ENCODE measurements around the gene PPL.
"Not testable (repeated sequence)": the region's sequence is repeated elsewhere in the genome, so short reads cannot be mapped to it uniquely, and the experiment has no call there.

PPL gene, protein sequence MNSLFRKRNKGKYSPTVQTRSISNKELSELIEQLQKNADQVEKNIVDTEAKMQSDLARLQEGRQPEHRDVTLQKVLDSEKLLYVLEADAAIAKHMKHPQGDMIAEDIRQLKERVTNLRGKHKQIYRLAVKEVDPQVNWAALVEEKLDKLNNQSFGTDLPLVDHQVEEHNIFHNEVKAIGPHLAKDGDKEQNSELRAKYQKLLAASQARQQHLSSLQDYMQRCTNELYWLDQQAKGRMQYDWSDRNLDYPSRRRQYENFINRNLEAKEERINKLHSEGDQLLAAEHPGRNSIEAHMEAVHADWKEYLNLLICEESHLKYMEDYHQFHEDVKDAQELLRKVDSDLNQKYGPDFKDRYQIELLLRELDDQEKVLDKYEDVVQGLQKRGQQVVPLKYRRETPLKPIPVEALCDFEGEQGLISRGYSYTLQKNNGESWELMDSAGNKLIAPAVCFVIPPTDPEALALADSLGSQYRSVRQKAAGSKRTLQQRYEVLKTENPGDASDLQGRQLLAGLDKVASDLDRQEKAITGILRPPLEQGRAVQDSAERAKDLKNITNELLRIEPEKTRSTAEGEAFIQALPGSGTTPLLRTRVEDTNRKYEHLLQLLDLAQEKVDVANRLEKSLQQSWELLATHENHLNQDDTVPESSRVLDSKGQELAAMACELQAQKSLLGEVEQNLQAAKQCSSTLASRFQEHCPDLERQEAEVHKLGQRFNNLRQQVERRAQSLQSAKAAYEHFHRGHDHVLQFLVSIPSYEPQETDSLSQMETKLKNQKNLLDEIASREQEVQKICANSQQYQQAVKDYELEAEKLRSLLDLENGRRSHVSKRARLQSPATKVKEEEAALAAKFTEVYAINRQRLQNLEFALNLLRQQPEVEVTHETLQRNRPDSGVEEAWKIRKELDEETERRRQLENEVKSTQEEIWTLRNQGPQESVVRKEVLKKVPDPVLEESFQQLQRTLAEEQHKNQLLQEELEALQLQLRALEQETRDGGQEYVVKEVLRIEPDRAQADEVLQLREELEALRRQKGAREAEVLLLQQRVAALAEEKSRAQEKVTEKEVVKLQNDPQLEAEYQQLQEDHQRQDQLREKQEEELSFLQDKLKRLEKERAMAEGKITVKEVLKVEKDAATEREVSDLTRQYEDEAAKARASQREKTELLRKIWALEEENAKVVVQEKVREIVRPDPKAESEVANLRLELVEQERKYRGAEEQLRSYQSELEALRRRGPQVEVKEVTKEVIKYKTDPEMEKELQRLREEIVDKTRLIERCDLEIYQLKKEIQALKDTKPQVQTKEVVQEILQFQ (N-terminal part only)

DNA sequence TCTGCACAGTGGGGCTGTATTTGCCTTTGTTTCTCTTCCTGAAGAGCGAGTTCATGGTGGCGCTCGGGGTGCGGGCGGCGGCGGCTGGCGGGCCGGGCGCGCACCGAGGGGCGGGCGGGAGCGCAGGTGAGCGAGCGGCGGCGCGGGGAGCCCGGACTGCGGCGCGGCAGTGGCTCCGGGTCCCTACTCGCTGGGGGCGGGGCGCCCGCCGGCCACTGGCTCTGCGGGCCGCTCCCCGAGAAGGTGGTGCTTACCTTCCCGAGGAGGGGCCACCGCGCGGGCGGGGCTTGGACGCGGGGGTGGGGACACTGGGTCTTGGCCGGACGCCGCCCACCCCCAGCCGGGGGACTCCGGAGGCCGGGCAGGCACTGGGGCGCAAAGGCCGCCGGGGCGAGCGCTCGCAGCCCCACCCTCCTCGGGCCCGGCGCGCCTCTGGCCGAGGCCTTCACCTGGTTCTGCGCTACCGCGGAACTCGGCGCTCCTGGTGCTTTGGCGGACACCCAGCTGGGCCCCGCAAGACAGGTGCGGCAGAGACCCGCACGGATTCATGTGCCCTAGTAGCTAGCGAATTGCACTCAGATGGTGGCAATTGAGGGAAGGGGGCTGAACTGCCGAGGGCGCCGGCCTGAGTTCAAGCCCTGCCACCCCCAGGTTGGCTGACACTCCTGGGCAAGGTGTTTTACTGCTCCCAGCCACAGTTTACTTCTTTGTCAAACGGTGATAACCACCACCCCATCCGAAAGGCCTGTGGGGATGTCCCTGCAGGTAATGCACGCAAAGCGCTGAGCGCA lies at the start of gene PPL:
Gene PPL (minus strand): TSS at position 158 of the 791 bp plus-strand sequence. CDS start 103 bp downstream, at position 55.
- DNase-seq (ENCODE audit: low read depth, low spot score): no peak

DNA sequence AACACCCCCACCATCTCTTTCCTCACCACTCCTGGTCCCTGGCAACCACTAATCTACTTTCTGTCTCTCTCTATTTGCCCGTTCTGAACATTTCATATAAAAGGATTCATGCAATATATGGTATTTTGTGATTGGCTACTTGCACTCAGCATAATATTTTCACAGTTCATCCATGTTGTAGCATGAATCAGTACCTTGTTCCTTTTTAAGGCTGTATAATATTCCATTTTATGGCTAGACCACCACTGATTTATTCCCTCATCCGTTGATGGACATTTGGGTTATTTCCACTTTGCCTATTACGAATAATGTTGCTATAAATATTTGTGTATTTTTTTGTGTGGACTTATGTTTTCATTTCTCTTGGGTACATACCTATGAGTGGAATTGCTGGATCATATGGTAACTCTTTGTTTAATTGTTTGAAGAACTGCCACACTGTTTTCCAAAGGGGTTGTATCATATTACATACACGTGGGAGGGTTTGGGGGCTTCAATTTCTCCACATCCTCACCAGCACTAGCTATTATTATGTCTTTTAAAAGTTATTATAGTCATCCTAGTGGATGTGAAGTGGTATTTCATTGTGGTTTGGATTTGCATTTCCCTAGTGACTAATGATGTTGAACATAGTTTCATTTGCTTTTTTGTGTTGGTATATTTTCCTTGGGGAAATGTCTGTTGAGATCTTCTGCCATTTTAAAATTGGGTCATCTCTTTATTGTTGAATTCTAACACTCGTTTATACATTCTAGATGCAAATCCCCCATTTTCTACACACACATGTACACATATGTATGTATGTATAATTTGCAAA lies 47.4 kb upstream of the PPL start:
- DNase-seq (ENCODE audit: low read depth, low spot score): no peak

DNA sequence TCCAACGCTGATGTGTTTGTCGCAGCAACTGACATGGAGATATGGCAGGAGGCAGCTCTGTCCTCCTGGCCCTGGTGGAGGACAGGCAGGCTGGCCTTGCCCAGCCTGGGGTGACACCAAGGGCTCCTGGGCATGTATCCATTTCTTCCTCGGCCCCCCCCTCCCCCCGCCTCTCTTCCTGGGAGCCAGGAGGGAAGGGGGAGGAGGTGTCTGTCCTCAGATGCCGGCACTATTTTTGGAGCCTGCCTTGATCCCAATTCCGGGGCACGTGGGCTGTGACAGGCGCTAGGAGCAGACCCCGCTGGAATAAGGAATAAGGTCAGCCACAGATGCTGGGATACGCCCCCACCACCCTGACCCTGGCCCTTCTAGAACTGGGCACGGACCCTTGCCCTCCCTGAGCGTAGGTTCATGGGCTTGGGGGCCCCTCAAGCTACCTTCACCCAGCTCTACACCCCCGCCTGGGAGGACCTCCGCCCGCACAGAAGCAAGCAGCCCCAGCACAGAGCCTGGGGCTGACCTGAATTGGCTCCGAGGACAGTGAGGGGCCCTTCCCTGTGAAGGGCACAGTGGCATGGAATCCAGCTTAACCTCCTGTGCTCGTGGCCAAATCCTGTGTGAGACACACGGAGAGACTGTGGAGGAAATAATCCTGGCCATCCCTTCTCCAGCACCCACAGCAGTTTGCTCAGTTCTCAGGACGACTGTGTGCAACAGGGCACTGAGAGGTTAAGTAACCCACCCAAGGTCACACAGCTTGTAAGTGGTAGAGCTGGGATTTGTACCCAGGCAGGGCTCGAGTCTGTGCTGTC lies 45.3 kb upstream of the PPL start:
- DNase-seq (ENCODE audit: low read depth, low spot score): no peak

DNA sequence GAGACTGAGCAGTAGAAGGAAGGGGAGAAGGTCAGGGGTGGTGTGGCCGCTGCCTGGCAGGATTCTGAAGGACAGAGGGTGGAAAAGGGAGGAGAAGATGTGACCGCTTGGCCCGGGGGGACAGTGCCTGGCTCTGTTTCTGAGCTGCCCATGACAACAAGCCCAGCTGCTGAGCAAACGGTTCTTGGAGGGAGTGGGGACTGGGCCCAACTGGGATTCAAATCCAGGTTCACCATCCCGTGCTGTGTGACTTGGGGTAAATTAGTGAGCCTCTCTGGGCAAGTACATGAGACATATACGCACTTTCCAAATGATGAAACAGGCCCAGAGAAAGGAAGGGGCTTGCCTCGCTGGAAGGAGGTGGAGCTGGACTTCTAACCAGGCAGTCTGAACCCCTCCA lies 44.5 kb upstream of the PPL start:
- DNase-seq (ENCODE audit: low read depth, low spot score): no peak

DNA sequence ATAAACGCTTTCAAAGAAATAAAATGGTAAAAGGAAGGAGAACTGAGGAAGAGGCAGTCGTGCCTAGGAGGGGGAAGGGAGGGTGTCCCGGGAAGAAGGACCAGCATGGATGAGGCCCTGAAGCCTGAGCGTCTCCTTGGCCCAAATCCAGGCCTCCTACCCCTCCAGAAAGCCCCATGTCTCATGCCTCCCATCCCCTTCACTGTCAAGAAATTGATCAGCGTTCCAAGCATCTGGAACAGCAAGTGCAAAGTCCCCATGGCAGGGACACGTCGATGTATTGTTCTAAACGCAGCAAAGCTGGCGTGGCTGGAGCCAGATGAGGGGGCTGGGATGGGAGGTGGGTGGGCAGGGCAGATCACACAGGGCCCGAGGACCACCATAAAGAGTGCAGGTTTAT lies 43.7 kb upstream of the PPL start:
- no peak for DNase-seq (ENCODE audit: low read depth, low spot score)

DNA sequence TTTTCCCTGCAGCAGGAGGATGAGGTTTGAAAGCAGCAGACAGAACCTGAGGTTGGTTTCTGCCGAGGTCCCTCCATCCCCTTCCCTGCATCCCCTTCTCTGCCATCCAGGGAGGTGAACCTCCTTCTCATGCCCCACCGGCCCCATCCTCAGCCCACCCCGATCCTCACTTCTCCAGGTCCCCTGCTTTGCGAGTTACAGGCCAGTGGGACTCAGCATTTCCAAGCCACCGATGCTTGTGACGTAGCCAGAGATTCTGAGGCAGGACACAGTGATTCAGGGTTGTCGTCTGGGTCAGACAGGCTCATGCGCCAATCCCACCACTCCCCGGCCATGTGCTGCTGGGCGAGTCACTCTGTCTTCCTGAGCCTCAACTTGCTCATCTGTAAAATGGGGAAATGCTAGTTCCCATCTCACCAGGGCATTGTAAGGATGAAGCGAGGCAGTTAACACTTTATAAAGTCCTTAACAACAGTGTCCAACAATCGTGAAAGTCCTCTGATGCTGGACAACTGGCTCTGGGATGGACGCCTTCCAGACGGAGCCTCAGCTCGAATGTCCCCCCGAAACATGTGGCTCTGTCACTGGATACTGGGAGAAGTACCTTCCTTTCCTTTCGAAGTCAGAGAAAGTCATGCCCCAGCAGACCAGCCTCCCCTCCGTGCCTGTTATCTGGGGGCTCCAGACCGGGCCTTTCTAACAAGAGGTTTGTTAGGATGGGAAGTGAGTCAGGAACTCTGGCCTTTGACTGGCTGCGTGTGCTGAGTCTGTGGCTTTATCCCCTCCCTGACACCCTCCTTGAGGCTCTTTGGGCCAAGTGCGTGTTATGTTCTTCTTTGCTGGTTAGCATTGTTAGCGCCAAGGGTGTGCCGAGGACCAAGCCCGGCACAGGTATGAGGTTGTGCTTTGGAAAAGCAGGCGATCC lies 43.0 kb upstream of the PPL start:
- DNase-seq (ENCODE audit: low read depth, low spot score): no peak

DNA sequence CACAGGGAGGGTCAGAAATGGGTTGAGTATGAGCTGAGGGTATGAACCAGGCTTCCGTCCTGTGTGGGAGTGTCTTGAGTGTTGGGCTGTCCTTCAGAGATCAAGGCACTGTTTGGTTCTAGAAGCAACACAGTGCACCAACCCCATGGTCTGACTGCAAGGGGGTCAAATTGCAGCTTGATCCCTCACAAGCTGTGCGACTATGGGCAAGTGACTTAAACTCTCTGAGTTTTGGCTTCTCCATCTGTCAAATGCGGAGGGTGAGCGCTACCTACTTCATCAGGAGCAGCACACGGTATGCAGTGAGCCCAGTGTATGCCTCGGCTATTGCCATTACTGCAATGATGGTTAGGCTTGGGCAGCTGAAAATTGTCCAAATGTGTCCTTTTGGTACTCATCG lies 42.2 kb upstream of the PPL start:
- no peak for DNase-seq (ENCODE audit: low read depth, low spot score)

DNA sequence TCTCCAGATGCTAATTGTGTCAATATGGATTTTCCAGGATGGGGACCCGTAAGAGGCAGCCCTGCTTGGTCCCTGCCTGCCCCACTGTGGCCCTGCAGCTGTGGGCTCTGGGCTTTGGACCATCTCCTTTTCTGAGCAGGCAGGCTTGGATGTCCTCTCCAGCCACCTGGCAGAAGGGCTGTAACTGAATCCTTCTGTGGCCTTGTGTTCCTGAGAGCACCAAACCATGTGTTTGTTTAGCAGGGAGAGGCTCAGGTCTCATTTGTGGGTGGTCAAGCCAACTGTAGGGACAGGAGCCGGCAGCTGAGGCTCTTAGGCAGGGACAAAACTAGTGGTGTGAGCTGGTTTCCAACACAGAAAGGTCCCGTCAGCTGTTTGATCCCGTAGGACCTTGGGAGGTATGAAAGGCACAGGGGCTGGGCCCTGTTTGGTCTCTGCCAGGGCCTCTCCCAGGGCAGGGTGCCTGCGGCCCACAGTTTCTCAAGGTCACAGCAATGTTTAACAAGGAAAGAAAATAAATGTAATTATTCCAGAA lies 39.7 kb upstream of the PPL start:
- no peak for DNase-seq (ENCODE audit: low read depth, low spot score)

DNA sequence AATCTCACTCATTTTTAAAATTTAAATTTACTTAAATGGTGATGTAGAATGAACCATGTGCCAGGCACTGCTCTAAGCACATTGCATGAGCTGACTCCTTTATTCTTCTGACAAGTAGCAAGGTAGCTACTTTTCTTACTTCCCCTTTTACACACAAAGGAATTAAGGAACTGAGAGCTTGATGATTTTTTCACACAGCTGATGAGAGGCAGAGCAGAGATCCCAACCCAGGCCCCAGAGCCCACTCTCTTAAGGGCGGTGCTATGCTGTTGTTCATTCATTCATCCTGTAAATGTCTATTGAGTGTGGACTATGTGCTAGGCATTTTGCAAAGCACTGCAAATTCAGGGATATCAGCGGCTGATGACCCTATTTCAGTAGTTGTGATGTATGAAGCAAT lies 39.1 kb upstream of the PPL start:
- DNase-seq (ENCODE audit: low read depth, low spot score): no peak

DNA sequence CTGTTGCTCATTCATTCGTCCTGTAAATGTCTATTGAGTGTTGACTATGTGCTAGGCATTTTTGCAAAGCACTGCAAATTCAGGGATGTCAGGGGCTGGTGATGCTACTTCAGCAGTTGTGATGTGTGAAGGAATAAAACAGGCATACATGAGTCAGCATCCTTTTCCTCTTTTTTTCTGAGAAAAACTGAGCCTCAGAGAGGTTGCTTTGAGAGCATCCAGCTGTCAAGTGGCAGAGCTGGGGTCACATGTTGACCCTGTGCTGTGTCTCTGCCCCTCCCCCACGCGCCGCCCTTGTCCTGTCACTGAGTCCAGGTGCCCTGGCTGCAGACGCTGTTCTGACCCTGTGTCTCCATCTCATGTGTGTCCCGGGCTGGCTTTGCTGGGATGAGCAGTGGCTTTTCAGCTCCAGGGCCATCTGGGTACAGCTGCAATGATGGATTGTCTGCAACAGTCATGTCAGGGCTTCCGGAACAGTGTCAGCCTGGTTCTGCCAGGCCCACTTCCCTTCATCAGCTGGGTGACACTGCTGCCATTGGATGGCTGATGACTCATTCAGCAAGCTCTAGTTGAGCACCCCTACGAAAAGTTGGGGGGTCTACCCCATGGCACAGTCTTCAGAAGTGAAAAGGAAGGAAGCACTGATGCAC lies 36.1 kb upstream of the PPL start:
- no peak for DNase-seq (ENCODE audit: low read depth, low spot score)

DNA sequence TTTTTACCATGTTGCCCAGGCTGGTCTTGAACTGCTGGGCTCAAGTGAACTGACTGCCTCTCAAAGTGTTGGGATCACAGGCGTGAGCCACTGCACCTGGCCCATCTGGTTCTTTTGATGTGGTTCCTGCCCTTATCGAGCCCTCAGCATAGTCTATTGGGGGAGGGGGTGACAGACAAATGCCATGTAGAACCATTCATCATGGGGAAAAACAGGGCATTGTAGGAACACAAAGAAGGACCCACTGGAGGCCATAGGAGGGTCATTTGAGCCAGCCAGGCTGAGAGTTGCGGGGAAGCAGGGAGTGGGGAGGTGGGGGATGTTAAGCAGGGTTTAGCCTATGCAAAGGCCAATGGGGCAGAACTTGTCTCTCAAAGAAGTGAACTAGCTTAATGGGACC lies 33.1 kb upstream of the PPL start:
- DNase-seq (ENCODE audit: low read depth, low spot score): no peak

DNA sequence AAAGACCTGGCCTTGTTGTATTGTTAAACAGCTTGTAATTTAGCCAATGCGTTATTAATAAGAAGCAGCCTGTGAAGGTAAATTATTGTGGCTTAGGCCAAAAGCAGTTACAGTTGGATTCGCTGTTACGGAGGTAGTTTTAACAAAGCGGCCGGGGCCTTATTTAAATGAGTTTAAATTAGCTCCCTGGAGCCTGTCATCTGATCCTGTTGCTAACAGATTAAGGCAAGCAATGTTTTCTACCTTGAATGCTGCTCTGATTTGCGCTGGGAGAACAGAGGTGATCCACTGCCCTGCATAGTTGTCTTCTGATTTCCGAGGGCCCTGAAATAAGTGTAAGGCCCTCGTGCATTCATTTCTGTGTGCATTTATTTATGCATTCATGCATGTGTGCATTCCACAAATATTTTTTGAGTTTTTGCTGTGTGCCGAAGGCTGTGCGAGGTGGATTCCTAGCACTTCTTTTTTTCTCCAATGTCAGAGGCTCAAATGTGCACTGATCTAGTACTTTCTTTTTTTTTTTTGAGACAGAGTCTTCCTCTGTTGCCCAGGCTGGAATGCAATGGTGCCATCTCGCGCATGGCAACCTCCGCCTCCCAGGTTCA lies 32.0 kb upstream of the PPL start:
- DNase-seq (ENCODE audit: low read depth, low spot score): no peak

DNA sequence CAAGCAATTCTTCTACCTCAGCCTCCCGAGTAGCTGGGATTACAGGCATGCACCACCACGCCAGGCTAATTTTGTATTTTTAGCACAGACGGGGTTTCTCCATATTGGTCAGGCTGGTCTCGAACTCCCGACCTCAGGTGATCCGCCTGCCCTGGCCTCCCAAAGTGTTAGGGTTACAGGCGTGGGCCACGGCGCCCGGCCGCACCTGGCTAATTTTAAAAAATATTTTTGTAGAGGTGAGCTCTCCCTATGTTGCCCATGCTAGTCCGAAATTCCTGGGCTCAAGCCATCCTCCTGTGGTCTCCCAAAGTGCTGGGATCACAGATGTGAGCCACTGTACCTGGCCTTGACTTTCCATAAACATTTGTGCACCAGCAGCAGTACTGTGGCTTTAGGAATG lies 31.3 kb upstream of the PPL start:
- not testable (repeated sequence) for DNase-seq (ENCODE audit: low read depth, low spot score)

DNA sequence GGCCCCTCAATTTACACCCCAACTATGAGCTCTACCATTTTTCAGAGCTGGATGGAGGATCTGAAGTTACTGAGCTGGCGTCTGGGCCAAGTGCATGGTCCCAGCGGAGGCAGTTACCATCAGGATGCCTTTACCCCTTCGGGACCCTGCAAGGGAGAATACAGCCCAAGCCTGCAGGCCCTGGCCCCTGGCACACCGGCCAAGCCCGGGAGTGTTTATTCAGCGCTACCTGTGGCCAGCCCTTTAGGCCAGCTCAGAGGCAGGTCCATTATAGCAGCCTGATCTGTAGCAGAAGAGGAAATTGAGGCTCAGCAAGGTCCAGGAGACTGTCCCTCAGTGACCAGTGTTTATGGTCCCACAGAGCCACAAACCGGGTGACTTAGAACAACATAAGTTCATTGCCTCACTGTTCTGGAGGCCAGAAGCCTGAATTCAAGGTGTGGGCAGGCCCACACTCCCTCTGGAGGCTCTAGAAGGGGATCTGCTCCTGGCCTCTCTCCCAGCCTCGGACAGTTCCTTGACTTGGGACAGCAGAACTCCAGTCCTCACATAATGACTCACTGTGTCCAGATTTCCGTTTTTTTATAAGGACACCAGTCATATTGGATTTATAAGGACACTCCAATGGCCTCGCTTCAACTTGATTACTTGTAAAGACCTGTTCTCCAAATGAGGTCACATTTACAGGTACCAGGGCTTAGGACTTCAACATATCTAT lies 29.9 kb upstream of the PPL start:
- DNase-seq (ENCODE audit: low read depth, low spot score): no peak

DNA sequence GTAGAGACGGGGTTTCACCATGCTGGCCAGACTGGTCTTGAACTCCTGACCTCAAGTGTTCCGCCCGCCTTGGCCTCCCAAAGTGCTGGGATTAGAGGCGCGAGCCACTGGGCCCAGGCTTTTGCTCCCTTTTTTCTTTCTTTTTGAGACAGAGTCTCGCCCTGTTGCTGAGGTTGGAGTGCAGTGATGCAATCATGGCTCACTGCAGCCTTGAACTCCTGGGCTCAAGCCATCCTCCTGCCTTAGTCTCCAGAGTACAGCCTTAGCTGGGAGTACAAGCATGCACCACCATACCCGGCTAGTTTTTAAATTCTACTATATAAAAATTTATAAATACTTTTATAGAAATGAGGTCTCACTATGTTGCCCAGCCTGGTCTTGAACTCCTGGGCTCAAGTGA lies 26.6 kb upstream of the PPL start:
- DNase-seq (ENCODE audit: low read depth, low spot score): not testable (repeated sequence)

DNA sequence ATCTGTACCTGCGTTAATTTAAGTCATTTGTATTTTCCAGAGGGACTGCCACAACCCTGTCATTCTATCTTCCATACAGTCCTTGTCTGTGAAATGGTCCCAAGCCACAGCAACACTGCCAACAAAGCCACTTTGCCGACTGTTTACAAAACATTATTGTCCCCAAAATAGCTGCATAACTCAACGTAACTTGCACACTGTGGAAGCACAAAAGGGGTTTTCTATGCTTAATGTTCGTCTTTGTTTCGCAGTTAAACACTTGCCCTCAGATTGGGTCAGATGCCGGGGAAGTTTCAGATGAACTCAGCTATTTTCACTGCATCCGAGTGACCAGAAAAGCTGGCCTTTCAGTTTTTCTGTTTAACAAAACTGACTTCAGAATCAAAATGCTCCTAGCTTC lies 25.8 kb upstream of the PPL start:
- no peak for DNase-seq (ENCODE audit: low read depth, low spot score)
